ENCODE data around the gene LTBP3.

DNA sequence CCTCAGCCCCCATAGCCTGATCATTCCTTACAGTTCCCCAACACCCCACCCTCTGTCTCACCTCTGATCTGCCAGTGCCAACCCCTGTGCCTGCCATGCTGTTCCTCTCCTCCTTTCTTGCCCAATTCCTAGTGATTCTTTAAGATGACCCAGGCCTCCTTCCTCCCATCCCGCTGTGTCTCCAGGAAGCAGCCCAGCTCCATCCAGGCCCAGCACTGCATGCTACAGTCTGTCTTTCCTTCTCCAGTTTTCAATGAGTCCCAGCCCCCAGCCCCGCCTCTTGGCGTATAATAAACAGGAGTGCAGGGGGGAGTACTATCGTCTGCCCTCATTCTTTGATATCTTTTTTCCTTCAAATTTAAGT, 12.3 kb downstream of the LTBP3 start:
- no peak for TF ChIP-seq HDAC2 (CRISPR knock-in tag; IDR thresholded peaks at IDR 0.05)
- no peak for TF ChIP-seq SMAD3 (CRISPR knock-in tag; IDR thresholded peaks at IDR 0.05)
- TF ChIP-seq, protein P1, sequence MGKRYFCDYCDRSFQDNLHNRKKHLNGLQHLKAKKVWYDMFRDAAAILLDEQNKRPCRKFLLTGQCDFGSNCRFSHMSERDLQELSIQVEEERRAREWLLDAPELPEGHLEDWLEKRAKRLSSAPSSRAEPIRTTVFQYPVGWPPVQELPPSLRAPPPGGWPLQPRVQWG (CRISPR knock-in tag; IDR thresholded peaks at IDR 0.05; ENCODE audit: borderline replicate concordance, low read depth) = no peak
